ENCODE results near the gene ARNT2.

DNA sequence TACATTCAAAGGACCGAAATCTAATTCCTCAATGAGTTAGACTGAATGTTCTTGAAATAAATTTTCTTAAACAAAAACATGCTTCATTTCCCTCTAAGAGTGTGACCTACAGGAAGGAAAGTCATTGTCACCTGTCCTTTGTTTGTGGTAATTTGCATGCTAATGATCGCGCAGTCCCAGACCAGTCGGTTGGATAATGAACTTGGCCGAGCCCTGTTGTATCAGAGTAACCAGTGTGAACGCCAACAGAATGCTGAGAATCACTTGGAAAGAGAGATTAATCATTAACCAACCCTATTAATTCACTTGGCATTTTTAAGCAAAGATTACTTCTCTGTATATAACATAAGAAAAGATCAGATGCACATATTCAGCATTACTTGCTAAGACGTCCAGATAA lies 8.1 kb upstream of the ARNT2 start:
- TF ChIP-seq POLR2A (IDR thresholded peaks at IDR 0.05; ENCODE audit: low read length) (no peak), GATA1 (IDR thresholded peaks at IDR 0.05; ENCODE audit: low read depth, low read length) (no peak)
